HEK293 (cell line): ENCODE measurements around the gene TPO.

Experiments used
- CTCF ChIA-PET: fragments of 350-600 bp; formaldehyde crosslinking; extraction: SDS; loops from one replicate; lab custom pipeline; 2021; ENCODE audit warnings: antibody characterized with exemption; lab: Yijun Ruan, JAX
- POLR2A ChIA-PET: fragments of 300-600 bp; formaldehyde crosslinking; extraction: SDS; loops from one replicate; lab custom pipeline; 2020; ENCODE audit warnings: antibody characterized with exemption, inconsistent platforms; lab: Yijun Ruan, JAX
- H3K27ac ChIP-seq: fragments of 200-500 bp; sonication (Bioruptor generic); 2 replicates; pipeline ENCODE4 v1.5.1; 2014; ENCODE audit warnings: low read depth, low read length, control low read depth, inconsistent platforms; ENCODE audit errors: extremely low read depth
- H3K36me3 ChIP-seq, 2 experiments: fragments of 200-500 bp in 1 of 2; sonication (Bioruptor generic) in 1 of 2; 1 replicate in 1 of 2; 2 replicates in 1 of 2; pipeline ENCODE4 v1.5.1; 2014 to 2017; ENCODE audit warnings: inconsistent platforms in 2 of 2, low read length in 2 of 2; ENCODE audit not compliant: control insufficient read depth in 2 of 2, insufficient read depth in 1 of 2
- H3K4me1 ChIP-seq: fragments of 200-500 bp; sonication (Bioruptor generic); 2 replicates; pipeline ENCODE4 v1.5.1; 2014; ENCODE audit warnings: mild to moderate bottlenecking, low read length, inconsistent platforms; ENCODE audit not compliant: control insufficient read depth, insufficient read depth
- H3K4me3 ChIP-seq: 2 replicates; pipeline ENCODE4 v1.5.1; 2011; ENCODE audit warnings: low read depth, mild to moderate bottlenecking, control low read depth, low read length, moderate library complexity
- H3K9me3 ChIP-seq: fragments of 200-500 bp; sonication (Bioruptor generic); 2 replicates; pipeline ENCODE4 v1.5.1; 2014; ENCODE audit warnings: low read depth, low read length, inconsistent platforms; ENCODE audit not compliant: control insufficient read depth, insufficient read depth
- IKZF3 ChIP-seq: fragments of 450-650 bp; IDR thresholded peaks from 2 replicates; pipeline ENCODE4 v1.5.0; 2018; ENCODE audit warnings: missing biosample characterization, mild to moderate bottlenecking, missing genetic modification characterization, moderate library complexity
- KLF16 ChIP-seq: fragments of 450-650 bp; formaldehyde crosslinking; IDR thresholded peaks from 2 replicates; pipeline ENCODE4 v1.5.1; 2017; ENCODE audit warnings: missing biosample characterization, missing genetic modification characterization
- SP3 ChIP-seq: fragments of 450-650 bp; formaldehyde crosslinking; IDR thresholded peaks from 2 replicates; pipeline ENCODE4 v1.5.1; 2016; ENCODE audit warnings: missing biosample characterization, missing genetic modification characterization
- ZBTB1 ChIP-seq: fragments of 450-650 bp; formaldehyde crosslinking; IDR thresholded peaks from 2 replicates; pipeline ENCODE4 v1.5.1; 2016; ENCODE audit warnings: missing biosample characterization, missing genetic modification characterization
- ZBTB17 ChIP-seq: fragments of 450-650 bp; formaldehyde crosslinking; IDR thresholded peaks from 2 replicates; pipeline ENCODE4 v1.5.1; 2016; ENCODE audit warnings: missing biosample characterization, missing genetic modification characterization
- ZBTB7A ChIP-seq: fragments of 450-650 bp; formaldehyde crosslinking; IDR thresholded peaks from 2 replicates; pipeline ENCODE4 v1.5.1; 2016; ENCODE audit warnings: low read depth, missing biosample characterization, missing genetic modification characterization
- ZBTB8A ChIP-seq: fragments of 450-650 bp; formaldehyde crosslinking; IDR thresholded peaks from 2 replicates; pipeline ENCODE4 v1.5.1; 2016; ENCODE audit warnings: missing biosample characterization, missing genetic modification characterization
- ZFHX2 ChIP-seq: fragments of 450-650 bp; formaldehyde crosslinking; conservative IDR thresholded peaks from 2 replicates; pipeline ENCODE4 v1.5.1; 2016; ENCODE audit warnings: missing biosample characterization, missing genetic modification characterization
- ZNF184 ChIP-seq: fragments of 450-650 bp; IDR thresholded peaks from 2 replicates; pipeline ENCODE4 v1.5.1; 2018; ENCODE audit warnings: missing biosample characterization, mild to moderate bottlenecking, missing genetic modification characterization
- ZNF354C ChIP-seq: fragments of 450-650 bp; formaldehyde crosslinking; IDR thresholded peaks from 2 replicates; pipeline ENCODE4 v1.5.1; 2016; ENCODE audit warnings: missing biosample characterization, missing genetic modification characterization, low read depth, borderline replicate concordance
- ZNF404 ChIP-seq: fragments of 450-650 bp; formaldehyde crosslinking; IDR thresholded peaks from 2 replicates; pipeline ENCODE4 v1.5.1; 2017; ENCODE audit warnings: missing biosample characterization, missing genetic modification characterization
- ZNF544 ChIP-seq: fragments of 450-650 bp; formaldehyde crosslinking; IDR thresholded peaks from 2 replicates; pipeline ENCODE4 v1.5.0; 2017; ENCODE audit warnings: missing biosample characterization, missing genetic modification characterization
- ZNF555 ChIP-seq: fragments of 450-650 bp; formaldehyde crosslinking; conservative IDR thresholded peaks from 2 replicates; pipeline ENCODE4 v1.5.1; 2017; ENCODE audit warnings: missing biosample characterization, mild to moderate bottlenecking, missing genetic modification characterization, inconsistent platforms
- ZNF561 ChIP-seq: fragments of 450-650 bp; IDR thresholded peaks from 2 replicates; pipeline ENCODE4 v1.5.1; 2018; ENCODE audit warnings: missing biosample characterization, missing genetic modification characterization, borderline replicate concordance
- ZNF600 ChIP-seq: fragments of 450-650 bp; formaldehyde crosslinking; IDR thresholded peaks from 2 replicates; pipeline ENCODE4 v1.5.1; 2016; ENCODE audit warnings: missing biosample characterization, missing genetic modification characterization
- ZNF792 ChIP-seq: fragments of 450-650 bp; formaldehyde crosslinking; IDR thresholded peaks from 2 replicates; pipeline ENCODE4 v1.5.1; 2016; ENCODE audit warnings: missing biosample characterization, missing genetic modification characterization
- ZNF843 ChIP-seq: fragments of 450-650 bp; formaldehyde crosslinking; IDR thresholded peaks from 2 replicates; pipeline ENCODE4 v1.5.1; 2016; ENCODE audit warnings: missing biosample characterization, missing genetic modification characterization
- TF ChIP-seq, protein P1 (sequence below): fragments of 450-650 bp; formaldehyde crosslinking; IDR thresholded peaks from 2 replicates; pipeline ENCODE4 v1.5.1; 2017; ENCODE audit warnings: missing biosample characterization, missing genetic modification characterization
- TF ChIP-seq, protein P2 (sequence below): fragments of 450-650 bp; formaldehyde crosslinking; IDR thresholded peaks from 2 replicates; pipeline ENCODE4 v1.5.1; 2016; ENCODE audit warnings: missing biosample characterization, missing genetic modification characterization
- TF ChIP-seq, protein P3 (sequence below): sonication (generic); formaldehyde crosslinking; IDR thresholded peaks from 2 replicates; pipeline ENCODE4 v1.8.1; 2022; ENCODE audit warnings: mild to moderate bottlenecking, moderate library complexity, missing genetic modification reagents
- TF ChIP-seq, protein P4 (sequence below): fragments of 450-650 bp; formaldehyde crosslinking; optimal IDR thresholded peaks from 2 replicates; pipeline ENCODE3; 2016; ENCODE audit warnings: missing biosample characterization, mild to moderate bottlenecking, missing genetic modification characterization
- TF ChIP-seq, protein P5 (sequence below): fragments of 450-650 bp; formaldehyde crosslinking; IDR thresholded peaks from 2 replicates; pipeline ENCODE4 v1.5.1; 2016; ENCODE audit warnings: missing biosample characterization, missing genetic modification characterization
- TF ChIP-seq, protein P6 (sequence below): fragments of 450-650 bp; formaldehyde crosslinking; IDR thresholded peaks from 2 replicates; pipeline ENCODE4 v1.5.1; 2016; ENCODE audit warnings: missing biosample characterization, missing genetic modification characterization
- TF ChIP-seq, protein P7 (sequence below): fragments of 450-650 bp; formaldehyde crosslinking; IDR thresholded peaks from 2 replicates; pipeline ENCODE4 v1.5.1; 2016; ENCODE audit warnings: missing biosample characterization, missing genetic modification characterization

Gene TPO

DNA sequence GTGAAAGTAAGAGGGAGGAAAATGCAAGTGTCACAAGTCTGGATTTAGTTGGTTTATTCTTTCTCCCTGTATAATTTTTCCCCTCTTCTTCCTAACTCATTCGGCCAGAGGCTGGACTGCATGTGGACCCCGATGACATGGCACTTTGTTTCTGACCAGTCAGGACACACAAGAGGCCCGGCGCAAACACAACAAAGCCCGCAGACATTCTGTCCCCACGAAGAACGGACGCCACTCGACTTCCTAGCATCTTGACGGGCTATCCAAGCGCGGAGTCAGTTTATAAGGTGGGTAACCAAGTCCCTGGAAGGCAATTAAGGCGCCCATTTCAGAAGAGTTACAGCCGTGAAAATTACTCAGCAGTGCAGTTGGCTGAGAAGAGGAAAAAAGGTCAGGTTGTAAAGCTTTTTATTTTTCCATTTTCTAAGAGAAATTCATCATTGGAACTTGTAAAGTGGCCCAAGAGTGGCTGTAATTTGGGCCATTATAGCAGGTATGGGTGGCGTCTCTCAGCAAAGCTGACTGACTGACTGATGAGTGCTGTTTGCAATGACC lies at the start of gene TPO:
TPO (plus strand) TSS at position 308 of the 555 bp plus-strand sequence. CDS start 946 bp downstream, outside the sequence.
- no peaks in the 10 kb centered on the region for H3K4me1 ChIP-seq
- H3K27ac ChIP-seq, result no peak within 1 kb of the TSS
- no peak within 1 kb of the TSS for H3K4me3 ChIP-seq
- H3K36me3 ChIP-seq, result no peaks in the 10 kb centered on the region
- no peaks in the 10 kb centered on the region for H3K9me3 ChIP-seq
- TF ChIP-seq ZNF544 (no peak), IKZF3 (no peak), SP3 (tag by site-specific recombination) (no peak), ZNF354C (tag by site-specific recombination) (no peak), KLF16 (no peak), ZNF404 (no peak), ZBTB17 (tag by site-specific recombination) (no peak)
- TF ChIP-seq, protein P1, sequence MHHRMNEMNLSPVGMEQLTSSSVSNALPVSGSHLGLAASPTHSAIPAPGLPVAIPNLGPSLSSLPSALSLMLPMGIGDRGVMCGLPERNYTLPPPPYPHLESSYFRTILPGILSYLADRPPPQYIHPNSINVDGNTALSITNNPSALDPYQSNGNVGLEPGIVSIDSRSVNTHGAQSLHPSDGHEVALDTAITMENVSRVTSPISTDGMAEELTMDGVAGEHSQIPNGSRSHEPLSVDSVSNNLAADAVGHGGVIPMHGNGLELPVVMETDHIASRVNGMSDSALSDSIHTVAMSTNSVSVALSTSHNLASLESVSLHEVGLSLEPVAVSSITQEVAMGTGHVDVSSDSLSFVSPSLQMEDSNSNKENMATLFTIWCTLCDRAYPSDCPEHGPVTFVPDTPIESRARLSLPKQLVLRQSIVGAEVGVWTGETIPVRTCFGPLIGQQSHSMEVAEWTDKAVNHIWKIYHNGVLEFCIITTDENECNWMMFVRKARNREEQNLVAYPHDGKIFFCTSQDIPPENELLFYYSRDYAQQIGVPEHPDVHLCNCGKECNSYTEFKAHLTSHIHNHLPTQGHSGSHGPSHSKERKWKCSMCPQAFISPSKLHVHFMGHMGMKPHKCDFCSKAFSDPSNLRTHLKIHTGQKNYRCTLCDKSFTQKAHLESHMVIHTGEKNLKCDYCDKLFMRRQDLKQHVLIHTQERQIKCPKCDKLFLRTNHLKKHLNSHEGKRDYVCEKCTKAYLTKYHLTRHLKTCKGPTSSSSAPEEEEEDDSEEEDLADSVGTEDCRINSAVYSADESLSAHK, result no peak
- TF ChIP-seq, protein P2, sequence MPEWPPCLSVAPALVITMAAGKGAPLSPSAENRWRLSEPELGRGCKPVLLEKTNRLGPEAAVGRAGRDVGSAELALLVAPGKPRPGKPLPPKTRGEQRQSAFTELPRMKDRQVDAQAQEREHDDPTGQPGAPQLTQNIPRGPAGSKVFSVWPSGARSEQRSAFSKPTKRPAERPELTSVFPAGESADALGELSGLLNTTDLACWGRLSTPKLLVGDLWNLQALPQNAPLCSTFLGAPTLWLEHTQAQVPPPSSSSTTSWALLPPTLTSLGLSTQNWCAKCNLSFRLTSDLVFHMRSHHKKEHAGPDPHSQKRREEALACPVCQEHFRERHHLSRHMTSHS, result no peak
- TF ChIP-seq, protein P3, sequence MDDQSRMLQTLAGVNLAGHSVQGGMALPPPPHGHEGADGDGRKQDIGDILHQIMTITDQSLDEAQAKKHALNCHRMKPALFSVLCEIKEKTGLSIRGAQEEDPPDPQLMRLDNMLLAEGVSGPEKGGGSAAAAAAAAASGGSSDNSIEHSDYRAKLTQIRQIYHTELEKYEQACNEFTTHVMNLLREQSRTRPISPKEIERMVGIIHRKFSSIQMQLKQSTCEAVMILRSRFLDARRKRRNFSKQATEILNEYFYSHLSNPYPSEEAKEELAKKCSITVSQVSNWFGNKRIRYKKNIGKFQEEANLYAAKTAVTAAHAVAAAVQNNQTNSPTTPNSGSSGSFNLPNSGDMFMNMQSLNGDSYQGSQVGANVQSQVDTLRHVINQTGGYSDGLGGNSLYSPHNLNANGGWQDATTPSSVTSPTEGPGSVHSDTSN, result no peak
- TF ChIP-seq, protein P4, sequence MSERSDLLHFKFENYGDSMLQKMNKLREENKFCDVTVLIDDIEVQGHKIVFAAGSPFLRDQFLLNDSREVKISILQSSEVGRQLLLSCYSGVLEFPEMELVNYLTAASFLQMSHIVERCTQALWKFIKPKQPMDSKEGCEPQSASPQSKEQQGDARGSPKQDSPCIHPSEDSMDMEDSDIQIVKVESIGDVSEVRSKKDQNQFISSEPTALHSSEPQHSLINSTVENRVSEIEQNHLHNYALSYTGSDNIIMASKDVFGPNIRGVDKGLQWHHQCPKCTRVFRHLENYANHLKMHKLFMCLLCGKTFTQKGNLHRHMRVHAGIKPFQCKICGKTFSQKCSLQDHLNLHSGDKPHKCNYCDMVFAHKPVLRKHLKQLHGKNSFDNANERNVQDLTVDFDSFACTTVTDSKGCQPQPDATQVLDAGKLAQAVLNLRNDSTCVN (tag by site-specific recombination), result no peak
- ChIA-PET POLR2A (no interaction called here), CTCF (no interaction called here)

DNA sequence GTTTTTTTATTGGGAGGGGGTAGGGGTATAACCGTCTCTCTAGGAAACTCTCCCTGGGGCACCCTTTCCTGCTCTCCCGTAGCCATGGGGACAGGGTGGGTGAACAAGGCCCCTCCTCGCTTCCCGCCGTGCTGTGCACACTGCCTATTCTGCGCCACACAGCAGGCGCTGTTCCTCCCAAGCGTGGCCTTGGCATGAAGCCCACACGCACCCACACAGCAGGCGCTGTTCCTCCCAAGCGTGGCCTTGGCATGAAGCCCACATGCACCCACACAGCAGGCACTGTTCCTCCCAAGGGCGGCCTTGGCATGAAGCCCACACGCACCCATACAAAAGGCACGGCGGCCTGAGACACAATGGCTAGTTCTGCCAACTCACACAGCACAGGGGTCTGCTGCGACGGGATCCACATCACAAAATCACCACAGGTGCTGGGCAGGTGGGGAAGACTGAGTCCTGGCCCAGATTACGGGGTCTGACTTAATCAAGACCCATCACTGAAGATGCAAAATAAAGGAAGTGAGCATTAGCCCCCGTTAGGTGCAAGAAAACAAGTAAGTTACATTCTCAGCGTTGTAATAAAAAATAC lies 46.6 kb upstream of the TPO start:
- H3K27ac ChIP-seq, result no peak overlapping the region
- CTCF ChIA-PET, result no interaction called here
- TF ChIP-seq ZBTB1 (tag by site-specific recombination), result no peak
- TF ChIP-seq ZNF561 (tag by site-specific recombination), result no peak
- TF ChIP-seq ZBTB7A (tag by site-specific recombination), result no peak
- TF ChIP-seq ZNF184 (tag by site-specific recombination), result no peak
- TF ChIP-seq, protein P5, sequence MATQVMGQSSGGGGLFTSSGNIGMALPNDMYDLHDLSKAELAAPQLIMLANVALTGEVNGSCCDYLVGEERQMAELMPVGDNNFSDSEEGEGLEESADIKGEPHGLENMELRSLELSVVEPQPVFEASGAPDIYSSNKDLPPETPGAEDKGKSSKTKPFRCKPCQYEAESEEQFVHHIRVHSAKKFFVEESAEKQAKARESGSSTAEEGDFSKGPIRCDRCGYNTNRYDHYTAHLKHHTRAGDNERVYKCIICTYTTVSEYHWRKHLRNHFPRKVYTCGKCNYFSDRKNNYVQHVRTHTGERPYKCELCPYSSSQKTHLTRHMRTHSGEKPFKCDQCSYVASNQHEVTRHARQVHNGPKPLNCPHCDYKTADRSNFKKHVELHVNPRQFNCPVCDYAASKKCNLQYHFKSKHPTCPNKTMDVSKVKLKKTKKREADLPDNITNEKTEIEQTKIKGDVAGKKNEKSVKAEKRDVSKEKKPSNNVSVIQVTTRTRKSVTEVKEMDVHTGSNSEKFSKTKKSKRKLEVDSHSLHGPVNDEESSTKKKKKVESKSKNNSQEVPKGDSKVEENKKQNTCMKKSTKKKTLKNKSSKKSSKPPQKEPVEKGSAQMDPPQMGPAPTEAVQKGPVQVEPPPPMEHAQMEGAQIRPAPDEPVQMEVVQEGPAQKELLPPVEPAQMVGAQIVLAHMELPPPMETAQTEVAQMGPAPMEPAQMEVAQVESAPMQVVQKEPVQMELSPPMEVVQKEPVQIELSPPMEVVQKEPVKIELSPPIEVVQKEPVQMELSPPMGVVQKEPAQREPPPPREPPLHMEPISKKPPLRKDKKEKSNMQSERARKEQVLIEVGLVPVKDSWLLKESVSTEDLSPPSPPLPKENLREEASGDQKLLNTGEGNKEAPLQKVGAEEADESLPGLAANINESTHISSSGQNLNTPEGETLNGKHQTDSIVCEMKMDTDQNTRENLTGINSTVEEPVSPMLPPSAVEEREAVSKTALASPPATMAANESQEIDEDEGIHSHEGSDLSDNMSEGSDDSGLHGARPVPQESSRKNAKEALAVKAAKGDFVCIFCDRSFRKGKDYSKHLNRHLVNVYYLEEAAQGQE (tag by site-specific recombination), result no peak
- no peak for TF ChIP-seq ZNF792
- TF ChIP-seq ZFHX2 (tag by site-specific recombination), result peak; percentile 75
- TF ChIP-seq ZNF843 (tag by site-specific recombination), result no peak
- no peak for TF ChIP-seq ZNF555
- TF ChIP-seq, protein P6, sequence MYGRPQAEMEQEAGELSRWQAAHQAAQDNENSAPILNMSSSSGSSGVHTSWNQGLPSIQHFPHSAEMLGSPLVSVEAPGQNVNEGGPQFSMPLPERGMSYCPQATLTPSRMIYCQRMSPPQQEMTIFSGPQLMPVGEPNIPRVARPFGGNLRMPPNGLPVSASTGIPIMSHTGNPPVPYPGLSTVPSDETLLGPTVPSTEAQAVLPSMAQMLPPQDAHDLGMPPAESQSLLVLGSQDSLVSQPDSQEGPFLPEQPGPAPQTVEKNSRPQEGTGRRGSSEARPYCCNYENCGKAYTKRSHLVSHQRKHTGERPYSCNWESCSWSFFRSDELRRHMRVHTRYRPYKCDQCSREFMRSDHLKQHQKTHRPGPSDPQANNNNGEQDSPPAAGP (tag by site-specific recombination), result no peak
- TF ChIP-seq ZNF600 (tag by site-specific recombination), result no peak
- TF ChIP-seq, protein P7, sequence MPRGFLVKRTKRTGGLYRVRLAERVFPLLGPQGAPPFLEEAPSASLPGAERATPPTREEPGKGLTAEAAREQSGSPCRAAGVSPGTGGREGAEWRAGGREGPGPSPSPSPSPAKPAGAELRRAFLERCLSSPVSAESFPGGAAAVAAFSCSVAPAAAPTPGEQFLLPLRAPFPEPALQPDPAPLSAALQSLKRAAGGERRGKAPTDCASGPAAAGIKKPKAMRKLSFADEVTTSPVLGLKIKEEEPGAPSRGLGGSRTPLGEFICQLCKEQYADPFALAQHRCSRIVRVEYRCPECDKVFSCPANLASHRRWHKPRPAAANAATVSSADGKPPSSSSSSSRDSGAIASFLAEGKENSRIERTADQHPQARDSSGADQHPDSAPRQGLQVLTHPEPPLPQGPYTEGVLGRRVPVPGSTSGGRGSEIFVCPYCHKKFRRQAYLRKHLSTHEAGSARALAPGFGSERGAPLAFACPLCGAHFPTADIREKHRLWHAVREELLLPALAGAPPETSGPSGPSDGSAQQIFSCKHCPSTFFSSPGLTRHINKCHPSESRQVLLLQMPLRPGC (tag by site-specific recombination), result no peak
- TF ChIP-seq ZBTB8A, result no peak

More for the DNA sequence above, 46.6 kb upstream of the TPO start:
- POLR2A ChIA-PET, result no interaction called here
- H3K36me3 ChIP-seq, result no peaks in the 10 kb centered on the region
- no peaks in the 10 kb centered on the region for H3K4me1 ChIP-seq
- no peaks in the 10 kb centered on the region for H3K9me3 ChIP-seq
- H3K4me3 ChIP-seq, result no peak overlapping the region
